NB4 (cell line): ENCODE data around the gene ASPG.

Source experiments
- POLR2A ChIP-seq: IDR thresholded peaks from 2 replicates; pipeline ENCODE4 v1.6.1; 2011; ENCODE audit warnings: mild to moderate bottlenecking; ENCODE audit not compliant: insufficient read length; ENCODE audit errors: extremely low read depth
- TF ChIP-seq, protein P1 (sequence below): IDR thresholded peaks from one replicate; pipeline ENCODE4 v1.5.1; 2012; ENCODE audit warnings: low read depth, low read length
- TF ChIP-seq, protein P2 (sequence below): IDR thresholded peaks from 2 replicates; pipeline ENCODE4 v1.6.1; 2011; ENCODE audit warnings: low read depth, low read length

DNA sequence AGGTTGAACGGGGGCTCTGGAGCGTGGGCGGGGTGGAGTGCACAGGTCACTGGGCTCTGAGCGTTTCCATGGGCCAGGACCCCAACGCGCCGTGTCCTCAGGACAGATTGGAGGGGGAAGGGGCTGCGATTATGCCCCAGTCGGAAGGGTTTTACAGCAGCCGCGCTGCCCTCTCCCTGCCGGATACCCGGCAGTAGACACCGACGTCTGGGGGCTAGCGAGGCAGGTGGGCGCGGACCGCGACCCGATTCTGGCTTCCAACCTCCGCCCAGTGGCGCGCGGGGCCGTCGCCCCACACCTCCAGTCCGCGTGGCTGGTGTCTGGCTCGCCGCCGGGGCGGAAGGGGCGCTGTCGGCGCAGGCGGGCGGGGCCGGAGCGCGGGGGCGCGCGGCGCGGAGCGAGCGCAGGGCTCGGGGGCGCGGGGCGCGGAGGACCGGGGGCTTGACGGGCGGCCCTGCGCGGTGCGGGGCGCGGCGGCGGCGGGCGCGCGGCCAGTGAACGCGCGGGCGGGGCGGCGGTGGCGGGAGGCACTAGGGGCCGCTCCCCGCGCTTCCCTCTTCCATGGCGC, 50.5 kb downstream of the ASPG start:
- TF ChIP-seq, protein P1, sequence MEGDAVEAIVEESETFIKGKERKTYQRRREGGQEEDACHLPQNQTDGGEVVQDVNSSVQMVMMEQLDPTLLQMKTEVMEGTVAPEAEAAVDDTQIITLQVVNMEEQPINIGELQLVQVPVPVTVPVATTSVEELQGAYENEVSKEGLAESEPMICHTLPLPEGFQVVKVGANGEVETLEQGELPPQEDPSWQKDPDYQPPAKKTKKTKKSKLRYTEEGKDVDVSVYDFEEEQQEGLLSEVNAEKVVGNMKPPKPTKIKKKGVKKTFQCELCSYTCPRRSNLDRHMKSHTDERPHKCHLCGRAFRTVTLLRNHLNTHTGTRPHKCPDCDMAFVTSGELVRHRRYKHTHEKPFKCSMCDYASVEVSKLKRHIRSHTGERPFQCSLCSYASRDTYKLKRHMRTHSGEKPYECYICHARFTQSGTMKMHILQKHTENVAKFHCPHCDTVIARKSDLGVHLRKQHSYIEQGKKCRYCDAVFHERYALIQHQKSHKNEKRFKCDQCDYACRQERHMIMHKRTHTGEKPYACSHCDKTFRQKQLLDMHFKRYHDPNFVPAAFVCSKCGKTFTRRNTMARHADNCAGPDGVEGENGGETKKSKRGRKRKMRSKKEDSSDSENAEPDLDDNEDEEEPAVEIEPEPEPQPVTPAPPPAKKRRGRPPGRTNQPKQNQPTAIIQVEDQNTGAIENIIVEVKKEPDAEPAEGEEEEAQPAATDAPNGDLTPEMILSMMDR: no peak
- TF ChIP-seq POLR2A: no peak
- TF ChIP-seq, protein P2, sequence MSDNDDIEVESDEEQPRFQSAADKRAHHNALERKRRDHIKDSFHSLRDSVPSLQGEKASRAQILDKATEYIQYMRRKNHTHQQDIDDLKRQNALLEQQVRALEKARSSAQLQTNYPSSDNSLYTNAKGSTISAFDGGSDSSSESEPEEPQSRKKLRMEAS: no peak
